Keratinocyte (primary cell): ENCODE data around the gene MAD2L2. TPM values are rescaled to one million over a fixed set of nuclear protein-coding genes. Genes with fewer than 3 reads are reported as not detected.
A peak's percentile ranks its signal among the peaks of the same experiment; 100 is the strongest.

ENCODE experiments used
- DNase-seq: peaks from one replicate; pipeline ENCODE4 v3.0.0-alpha.2; 2011; ENCODE audit warnings: low read depth, missing footprints, low spot score
- FAIRE-seq: peaks from 2 replicates; lab custom pipeline; 2011; peaks lifted over from hg19 to GRCh38; lab: Jason Lieb, UNC
- H2AFZ ChIP-seq: 2 replicates; pipeline ENCODE4 v1.6.0; 2012; ENCODE audit warnings: low read length, control low read depth, inconsistent platforms; ENCODE audit not compliant: control insufficient read depth
- H3K27ac ChIP-seq: 2 replicates; pipeline ENCODE4 v1.5.1; 2011; ENCODE audit warnings: low read length; ENCODE audit not compliant: control insufficient read depth, insufficient read depth
- H3K27me3 ChIP-seq: 3 replicates; pipeline ENCODE4 v1.6.0; 2011; ENCODE audit warnings: low read length; ENCODE audit not compliant: control insufficient read depth, insufficient read depth; ENCODE audit errors: extremely low read depth
- H3K36me3 ChIP-seq, 2 experiments: 2 replicates in 1 of 2; 3 replicates in 1 of 2; pipeline ENCODE4 v1.5.1; 2011; ENCODE audit warnings: low read length in 2 of 2, mild to moderate bottlenecking in 1 of 2; ENCODE audit not compliant: control insufficient read depth in 2 of 2, insufficient read depth in 2 of 2; ENCODE audit errors: extremely low read depth in 1 of 2
- H3K4me1 ChIP-seq: 3 replicates; pipeline ENCODE4 v1.5.1; 2011; ENCODE audit warnings: low read length; ENCODE audit not compliant: control insufficient read depth, insufficient read depth; ENCODE audit errors: extremely low read depth
- H3K4me2 ChIP-seq: 3 replicates; pipeline ENCODE4 v1.6.0; 2011; ENCODE audit warnings: low read depth, low read length; ENCODE audit not compliant: control insufficient read depth, insufficient read depth; ENCODE audit errors: extremely low read depth
- H3K4me3 ChIP-seq, 3 experiments: fragments of 200-600 bp in 1 of 3; sonication (generic) in 1 of 3; 2 replicates in 2 of 3; 3 replicates in 1 of 3; pipeline ENCODE4 v1.5.1; 2011 to 2016; ENCODE audit warnings: low read length in 3 of 3, mild to moderate bottlenecking in 3 of 3, control low read depth in 2 of 3, inconsistent platforms in 1 of 3, low read depth in 1 of 3, mixed read lengths in 1 of 3, mixed run types in 1 of 3, moderate library complexity in 1 of 3; ENCODE audit not compliant: control insufficient read depth in 2 of 3, insufficient read depth in 2 of 3; ENCODE audit errors: extremely low read depth in 1 of 3
- H3K79me2 ChIP-seq: 2 replicates; pipeline ENCODE4 v1.6.0; 2012; ENCODE audit warnings: low read length; ENCODE audit not compliant: control insufficient read depth, insufficient read depth
- H3K9ac ChIP-seq: 3 replicates; pipeline ENCODE4 v1.6.0; 2011; ENCODE audit warnings: low read length; ENCODE audit not compliant: control insufficient read depth, insufficient read depth; ENCODE audit errors: extremely low read depth
- H3K9me1 ChIP-seq: 3 replicates; pipeline ENCODE4 v1.6.0; 2011; ENCODE audit warnings: low read length; ENCODE audit not compliant: control insufficient read depth, insufficient read depth; ENCODE audit errors: extremely low read depth
- H3K9me3 ChIP-seq: 2 replicates; pipeline ENCODE4 v1.5.1; 2012; ENCODE audit warnings: low read depth, low read length; ENCODE audit not compliant: control insufficient read depth
- H4K20me1 ChIP-seq: 3 replicates; pipeline ENCODE4 v1.6.0; 2011; ENCODE audit warnings: low read length; ENCODE audit not compliant: control insufficient read depth, insufficient read depth; ENCODE audit errors: extremely low read depth
- CTCF ChIP-seq, 3 experiments: IDR thresholded peaks in 1 of 3; conservative IDR thresholded peaks in 1 of 3; optimal IDR thresholded peaks in 1 of 3; 2 replicates in 2 of 3; 3 replicates in 1 of 3; pipeline versions ENCODE3 to v1.5.1; 2011; ENCODE audit warnings: low read length in 3 of 3, mild to moderate bottlenecking in 3 of 3, moderate library complexity in 2 of 3, control low read depth in 1 of 3, inconsistent platforms in 1 of 3; ENCODE audit not compliant: insufficient read depth in 2 of 3; ENCODE audit errors: extremely low read depth in 1 of 3
- EZH2 ChIP-seq: IDR thresholded peaks from one replicate; pipeline ENCODE4 v1.6.1; 2012; ENCODE audit warnings: inconsistent platforms, mild to moderate bottlenecking, low read length, moderate library complexity
- dilution Hi-C: fragments of 300-500 bp; cut with MboI; formaldehyde crosslinking; loops from one replicate; pipeline ENCODE4 v1.7.0; 2020; ENCODE audit warnings: low sequenced_read_pairs; ENCODE audit not compliant: extremely low pct_ligation_motif_present
- polyA plus RNA-seq, 5 experiments: library from polyadenylated mRNA; depleted of rRNA in 3 of 5; stranded (reverse) in 3 of 5; stranded (forward) in 1 of 5; unstranded in 1 of 5; fragments of >200 nt; gene quantifications; 1 replicate in 1 of 5; 2 replicates in 3 of 5; 3 replicates in 1 of 5; pipeline versions ENCODE4 v1.2.1 to v1.2.3, GENCODE V29; 2011 to 2012; ENCODE audit warnings: missing spikeins in 2 of 5, low read depth in 1 of 5, low replicate concordance in 1 of 5

MAD2L2 gene
- polyA plus RNA-seq, 1 donor (not counting 4 experiments of a cell fraction or from before 2014, with no cell fraction given), result 24.8 TPM

- Histone ChIP-seq H3K4me1 (no peaks in the 10 kb centered on the region), H4K20me1 (no peaks in the 10 kb centered on the region), H3K4me3 (no peak overlapping the region), H3K36me3 (no peaks in the 10 kb centered on the region), H3K79me2 (no peaks in the 10 kb centered on the region), H3K4me2 (no peak overlapping the region), H3K27me3 (peaks cover 25% of the 10 kb centered on the region), H3K9me1 (no peaks in the 10 kb centered on the region), H2AFZ (no peak overlapping the region), H3K9ac (no peak overlapping the region), H3K27ac (no peak overlapping the region), H3K9me3 (no peaks in the 10 kb centered on the region)
- dilution Hi-C loops, result no loop called here
- no peak for DNase-seq
- no peak for TF ChIP-seq EZH2
- FAIRE-seq, result no peak
These were observed 3.1 kb upstream of the MAD2L2 start for GRCh38 chr1:11684070-11684469.

GRCh38 chr1:11682799-11683198 lies 1.9 kb upstream of the MAD2L2 start:
- Histone ChIP-seq H3K36me3 (no peaks in the 10 kb centered on the region), H3K27ac (no peak overlapping the region), H3K27me3 (peaks cover 25% of the 10 kb centered on the region), H4K20me1 (no peaks in the 10 kb centered on the region), H3K4me1 (no peaks in the 10 kb centered on the region), H3K9ac (no peak overlapping the region), H2AFZ (no peak overlapping the region), H3K4me2 (no peak overlapping the region), H3K79me2 (no peaks in the 10 kb centered on the region), H3K4me3 (no peak overlapping the region), H3K9me1 (no peaks in the 10 kb centered on the region), H3K9me3 (no peaks in the 10 kb centered on the region)
- DNase-seq, result no peak
- no peak for FAIRE-seq
- dilution Hi-C loops, result no loop called here
- no peak for TF ChIP-seq CTCF (optimal IDR thresholded peaks at IDR 0.05 in 1 of 3, IDR thresholded peaks at IDR 0.05 in 1 of 3, conservative IDR thresholded peaks at IDR 0.05 in 1 of 3; ENCODE audit: extremely low read depth in 1 of 3, insufficient read depth in 2 of 3, low read length in 3 of 3)
- peak; percentile 41 for TF ChIP-seq EZH2

- H3K4me3 ChIP-seq, result no peak overlapping the region
- no peaks in the 10 kb centered on the region for H3K36me3 ChIP-seq
- H3K79me2 ChIP-seq, result no peaks in the 10 kb centered on the region
- peaks cover 25% of the 10 kb centered on the region for H3K27me3 ChIP-seq
- TF ChIP-seq CTCF (optimal IDR thresholded peaks at IDR 0.05 in 1 of 3, IDR thresholded peaks at IDR 0.05 in 1 of 3, conservative IDR thresholded peaks at IDR 0.05 in 1 of 3; ENCODE audit: extremely low read depth in 1 of 3, insufficient read depth in 2 of 3, low read length in 3 of 3), result no peak
- dilution Hi-C loops, result no loop called here
- H2AFZ ChIP-seq, result no peak overlapping the region
- H3K4me2 ChIP-seq, result no peak overlapping the region
- H3K9me3 ChIP-seq, result no peaks in the 10 kb centered on the region
- H3K9me1 ChIP-seq, result no peaks in the 10 kb centered on the region
- H3K4me1 ChIP-seq, result no peaks in the 10 kb centered on the region
- FAIRE-seq (no peak), DNase-seq (no peak)
- H3K9ac ChIP-seq, result no peak overlapping the region
- no peaks in the 10 kb centered on the region for H4K20me1 ChIP-seq
- H3K27ac ChIP-seq, result no peak overlapping the region
These were observed 1.4 kb upstream of the MAD2L2 start for GRCh38 chr1:11682287-11682771.
